Measurements from ENCODE around the gene VAV2.

Gene VAV2

GRCh38 chr9:133713960-133714495 lies 278.1 kb downstream of the VAV2 start:
- DNase-seq (ENCODE audit: low spot score) = no peak

DNA sequence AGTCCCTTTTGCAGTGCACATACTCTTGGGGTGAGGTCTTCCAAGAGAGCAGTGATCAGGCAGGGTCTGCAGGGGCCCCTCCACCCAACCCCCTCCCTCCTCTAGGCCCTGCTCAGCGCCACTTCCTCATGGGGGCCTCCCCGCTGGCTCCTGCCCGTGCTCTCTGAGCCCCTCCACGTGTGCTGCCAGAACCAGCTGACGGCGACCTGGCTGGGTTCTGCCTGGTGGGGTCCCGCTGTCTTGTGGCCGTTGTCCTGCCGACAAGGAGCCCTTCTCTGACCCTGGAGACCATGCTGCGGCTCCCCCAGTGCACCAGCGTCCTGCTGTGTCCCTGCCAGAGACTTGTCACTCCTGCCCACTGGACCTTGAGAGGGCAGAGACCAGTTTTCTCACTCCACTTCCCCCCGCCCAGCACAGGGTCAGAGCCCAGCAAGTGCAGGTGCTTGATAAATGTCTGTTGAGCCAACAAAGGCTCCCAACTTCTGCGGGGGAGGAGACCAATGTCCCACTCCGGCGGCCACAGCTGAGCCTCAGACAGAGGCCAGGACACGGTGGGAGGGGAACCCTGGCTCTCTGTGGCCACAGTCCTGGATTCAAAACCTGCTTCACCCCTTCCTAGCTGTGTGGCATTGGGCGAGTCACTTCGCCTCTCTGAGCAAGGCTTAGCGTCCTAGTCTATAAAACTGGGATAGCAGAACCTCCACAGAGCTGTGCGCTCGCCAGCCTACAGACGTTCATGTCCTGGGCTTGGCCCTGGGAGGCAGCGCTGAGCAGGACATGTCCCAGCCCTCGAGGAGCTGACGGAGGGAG lies 278.8 kb downstream of the VAV2 start:
- DNase-seq (ENCODE audit: low spot score) = no peak

- DNase-seq (ENCODE audit: low spot score) = no peak
Observed at GRCh38 chr9:133712221-133713100, 279.7 kb downstream of the VAV2 start.
